Esophagus muscularis mucosa (tissue), 4 donors: ENCODE data around the gene DNAJC17. TPM values are rescaled to one million over a fixed set of nuclear protein-coding genes. Genes with fewer than 3 reads are reported as not detected.

ENCODE experiments used
- DNase-seq: peaks from one replicate; pipeline ENCODE4 v3.0.0-alpha.2; 2017; ENCODE audit errors: extremely low spot score
- H3K27ac ChIP-seq, 4 donors: fragments of 200-600 bp; sonication (generic); replicated peaks in 1 of 4; 1 replicate in 3 of 4; 2 replicates in 1 of 4; pipeline ENCODE4 v1.5.1; 2016 to 2019; ENCODE audit warnings: mild to moderate bottlenecking in 1 of 4
- H3K27me3 ChIP-seq, 4 donors: fragments of 200-600 bp; sonication (generic); one replicate each; pipeline versions ENCODE4 v1.5.1 to v1.6.0; 2016 to 2019
- H3K36me3 ChIP-seq, 4 donors: fragments of 200-600 bp; sonication (generic); one replicate each; pipeline ENCODE4 v1.5.1; 2016 to 2019
- H3K4me1 ChIP-seq, 4 donors: fragments of 200-600 bp; sonication (generic); one replicate each; pipeline ENCODE4 v1.5.1; 2016 to 2019
- H3K4me3 ChIP-seq, 4 donors: fragments of 200-600 bp; sonication (generic); 1 replicate in 2 of 4; 2 replicates in 2 of 4; pipeline ENCODE4 v1.5.1; 2016 to 2019; ENCODE audit warnings: mild to moderate bottlenecking in 4 of 4, moderate library complexity in 1 of 4
- H3K9me3 ChIP-seq, 4 donors: fragments of 200-600 bp; sonication (generic); 1 replicate in 3 of 4; 2 replicates in 1 of 4; pipeline ENCODE4 v1.5.1; 2016 to 2019
- EP300 ChIP-seq: sonication (generic); formaldehyde crosslinking; IDR thresholded peaks from one replicate; pipeline ENCODE4 v1.6.1; 2017; ENCODE audit warnings: antibody characterized with exemption
- POLR2A ChIP-seq: fragments of 450-650 bp; IDR thresholded peaks from one replicate; pipeline ENCODE4 v1.6.1; 2017; ENCODE audit warnings: antibody characterized with exemption, moderate library complexity, mild to moderate bottlenecking, low read depth
- POLR2AphosphoS5 ChIP-seq, 2 donors: sonication (generic); formaldehyde crosslinking; IDR thresholded peaks; one replicate each; pipeline ENCODE4 v1.6.1; 2017; ENCODE audit warnings: antibody characterized with exemption in 2 of 2
- WGBS: methylation state at CpG from one replicate; pipeline ENCODE4 v1.1.5; 2018; 5-methylcytosine and 5-hydroxymethylcytosine counted together
- intact Hi-C: fragments of 100-400 bp; cut with DNase I; formaldehyde crosslinking; loops from one replicate; pipeline ENCODE4 v1.15.1; 2023
- total RNA-seq, 4 donors: library from RNA; depleted of rRNA; stranded (reverse); fragments of >200 nt; gene quantifications; one replicate each; pipeline versions ENCODE4 v1.1.0 to v1.2.1, GENCODE V29; 2016
- TF ChIP-seq, protein P1 (sequence below), 3 experiments: fragments of 200-600 bp in 2 of 3; fragments of 450-650 bp in 1 of 3; sonication (generic) in 2 of 3; IDR thresholded peaks; one replicate each; pipeline ENCODE4 v1.5.1; 2017 to 2019; ENCODE audit warnings: antibody characterized with exemption in 3 of 3, mild to moderate bottlenecking in 2 of 3, moderate library complexity in 1 of 3

DNAJC17 gene
- total RNA-seq, 4 donors from 2014 or later, result 10.0 to 23.8 (median 13.9) TPM

DNA sequence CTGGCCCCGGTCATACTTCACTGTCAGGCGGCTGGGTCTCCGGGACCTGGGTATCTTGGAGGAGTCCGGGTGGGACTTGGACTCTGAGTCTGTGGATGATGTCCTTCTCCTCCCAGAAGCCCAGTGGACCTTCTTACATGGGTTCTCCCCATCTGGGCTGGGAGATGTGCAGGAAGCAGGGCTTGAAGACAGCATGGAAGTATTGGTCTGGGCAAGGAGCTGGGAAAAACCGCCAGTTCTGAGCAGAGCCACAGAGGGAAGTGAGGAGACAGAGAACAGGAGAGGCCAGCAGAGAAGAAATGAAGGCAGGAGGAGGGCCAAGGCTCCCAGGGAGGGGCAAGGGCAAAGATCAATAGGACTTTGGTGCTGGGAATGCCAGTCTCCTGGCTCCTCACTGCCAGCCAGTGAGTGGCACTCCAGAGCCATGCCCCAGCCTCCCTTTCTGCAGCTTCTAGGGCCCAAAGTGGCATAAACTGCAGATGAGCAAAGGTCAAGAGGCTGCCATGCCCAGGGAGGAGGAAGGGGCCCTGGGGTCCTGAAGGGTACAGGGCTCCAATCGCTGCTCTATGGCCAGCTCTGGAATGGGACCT lies 21.3 kb upstream of the DNAJC17 start, which contains the start of gene PPP1R14D:
PPP1R14D (minus strand) TSS at position 262 of the 590 bp plus-strand sequence; CDS start at position 195, 67 bp downstream.
- no peaks in the 10 kb centered on the region for H3K9me3 ChIP-seq
- no peaks in the 10 kb centered on the region for H3K4me1 ChIP-seq
- no peak within 1 kb of the TSS for H3K27ac ChIP-seq
- H3K27me3 ChIP-seq, result peaks cover 0 to 9% (median 0%) of the 10 kb centered on the region in 4 donors
- intact Hi-C loops, result no loop called here
- no peak for TF ChIP-seq POLR2AphosphoS5 (IDR thresholded peaks at IDR 0.05)
- no peak for TF ChIP-seq POLR2A
- TF ChIP-seq, protein P1, sequence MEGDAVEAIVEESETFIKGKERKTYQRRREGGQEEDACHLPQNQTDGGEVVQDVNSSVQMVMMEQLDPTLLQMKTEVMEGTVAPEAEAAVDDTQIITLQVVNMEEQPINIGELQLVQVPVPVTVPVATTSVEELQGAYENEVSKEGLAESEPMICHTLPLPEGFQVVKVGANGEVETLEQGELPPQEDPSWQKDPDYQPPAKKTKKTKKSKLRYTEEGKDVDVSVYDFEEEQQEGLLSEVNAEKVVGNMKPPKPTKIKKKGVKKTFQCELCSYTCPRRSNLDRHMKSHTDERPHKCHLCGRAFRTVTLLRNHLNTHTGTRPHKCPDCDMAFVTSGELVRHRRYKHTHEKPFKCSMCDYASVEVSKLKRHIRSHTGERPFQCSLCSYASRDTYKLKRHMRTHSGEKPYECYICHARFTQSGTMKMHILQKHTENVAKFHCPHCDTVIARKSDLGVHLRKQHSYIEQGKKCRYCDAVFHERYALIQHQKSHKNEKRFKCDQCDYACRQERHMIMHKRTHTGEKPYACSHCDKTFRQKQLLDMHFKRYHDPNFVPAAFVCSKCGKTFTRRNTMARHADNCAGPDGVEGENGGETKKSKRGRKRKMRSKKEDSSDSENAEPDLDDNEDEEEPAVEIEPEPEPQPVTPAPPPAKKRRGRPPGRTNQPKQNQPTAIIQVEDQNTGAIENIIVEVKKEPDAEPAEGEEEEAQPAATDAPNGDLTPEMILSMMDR (IDR thresholded peaks at IDR 0.05), result no peak
- no peak for TF ChIP-seq EP300
- no peak for DNase-seq
- H3K4me3 ChIP-seq, result no peak within 1 kb of the TSS
- no peaks in the 10 kb centered on the region for H3K36me3 ChIP-seq
- 78% methylated on average over 2 of the region's 6 CpGs for WGBS

DNA sequence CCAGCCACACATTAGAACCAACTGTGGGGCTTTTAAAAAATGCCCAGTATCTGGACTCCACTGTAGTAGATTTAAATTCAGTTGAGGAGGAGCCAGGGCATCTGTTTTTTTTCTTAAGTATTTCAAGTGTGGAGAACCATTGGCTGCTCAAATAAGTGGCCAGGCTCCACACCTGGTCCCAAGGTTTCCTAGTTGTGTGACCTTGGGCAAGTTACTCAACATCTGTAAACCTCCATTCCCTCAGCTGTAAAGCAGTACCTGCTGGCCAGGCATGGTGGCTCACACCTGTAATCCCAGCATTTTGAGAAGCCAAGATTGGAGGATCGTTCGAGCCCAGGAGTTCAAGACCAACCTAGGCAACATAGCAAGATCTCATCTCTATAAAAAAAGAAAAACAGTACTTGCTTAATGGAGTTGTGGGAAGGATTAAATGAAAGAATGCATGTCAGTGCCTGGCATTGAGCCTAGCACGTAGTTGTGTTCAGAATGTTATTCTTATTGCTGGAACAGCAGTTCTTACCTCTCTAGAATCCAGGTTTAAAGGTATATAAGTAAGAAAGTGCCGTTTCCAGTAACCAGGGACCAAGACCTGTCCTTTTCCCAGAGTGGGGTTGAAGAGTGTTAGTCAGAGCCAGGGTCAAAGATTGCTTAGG lies 19.3 kb upstream of the DNAJC17 start:
- intact Hi-C loops, result no loop called here
- TF ChIP-seq POLR2AphosphoS5 (IDR thresholded peaks at IDR 0.05) (no peak), EP300 (no peak), POLR2A (no peak)
- TF ChIP-seq, protein P1 (IDR thresholded peaks at IDR 0.05), result no peak
- WGBS, result 63% methylated on average over 4 of the region's 4 CpGs
- DNase-seq, result no peak
- Histone ChIP-seq H3K4me1 (no peaks in the 10 kb centered on the region), H3K4me3 (no peak overlapping the region), H3K27me3 (peaks cover 0 to 9% (median 0%) of the 10 kb centered on the region in 4 donors), H3K27ac (no peak overlapping the region), H3K36me3 (no peaks in the 10 kb centered on the region), H3K9me3 (no peaks in the 10 kb centered on the region)

DNA sequence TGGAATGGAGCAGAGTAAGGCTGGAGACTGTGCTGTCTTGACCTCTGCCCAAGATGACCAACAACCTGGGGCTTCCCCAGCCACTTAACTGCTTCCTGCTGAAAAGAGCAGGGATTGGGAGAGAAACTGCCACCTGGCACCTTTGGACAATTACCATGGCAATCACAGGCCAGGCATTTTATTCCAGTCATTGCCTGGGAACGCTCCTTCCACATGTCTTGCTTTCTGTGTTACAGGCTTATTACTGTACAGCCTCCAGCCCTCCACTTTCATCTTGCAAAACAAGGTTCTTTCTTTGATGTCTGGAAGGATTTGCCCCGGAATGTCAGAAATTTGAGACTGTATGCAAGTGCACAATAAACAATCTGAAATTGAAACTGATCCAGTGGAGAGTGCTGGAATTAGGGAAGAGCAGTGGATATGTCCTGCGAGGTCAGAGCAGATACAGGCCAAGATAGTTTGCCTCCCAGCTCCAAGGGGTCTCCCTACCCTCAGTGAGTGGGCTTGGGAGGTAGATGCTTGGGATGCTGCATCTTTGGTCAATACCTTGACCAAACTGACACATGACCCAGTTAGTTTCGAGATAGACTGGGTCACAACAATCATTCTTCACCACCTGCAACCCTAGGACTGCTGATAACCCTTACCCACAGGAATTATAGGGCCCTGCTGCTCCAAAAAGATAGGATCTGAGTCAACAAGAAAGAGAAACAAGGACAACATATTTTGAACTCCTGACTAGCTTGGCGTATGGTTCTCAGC lies 18.6 kb upstream of the DNAJC17 start:
- Histone ChIP-seq H3K27me3 (peaks cover 0 to 9% (median 0%) of the 10 kb centered on the region in 4 donors), H3K4me3 (no peak overlapping the region), H3K4me1 (no peaks in the 10 kb centered on the region), H3K9me3 (no peaks in the 10 kb centered on the region), H3K27ac (no peak overlapping the region), H3K36me3 (no peaks in the 10 kb centered on the region)
- intact Hi-C loops, result no loop called here
- 72% methylated on average over 3 of the region's 5 CpGs for WGBS
- TF ChIP-seq POLR2A (no peak), EP300 (no peak), POLR2AphosphoS5 (IDR thresholded peaks at IDR 0.05) (no peak)
- TF ChIP-seq, protein P1 (IDR thresholded peaks at IDR 0.05), result no peak
- DNase-seq, result no peak

DNA sequence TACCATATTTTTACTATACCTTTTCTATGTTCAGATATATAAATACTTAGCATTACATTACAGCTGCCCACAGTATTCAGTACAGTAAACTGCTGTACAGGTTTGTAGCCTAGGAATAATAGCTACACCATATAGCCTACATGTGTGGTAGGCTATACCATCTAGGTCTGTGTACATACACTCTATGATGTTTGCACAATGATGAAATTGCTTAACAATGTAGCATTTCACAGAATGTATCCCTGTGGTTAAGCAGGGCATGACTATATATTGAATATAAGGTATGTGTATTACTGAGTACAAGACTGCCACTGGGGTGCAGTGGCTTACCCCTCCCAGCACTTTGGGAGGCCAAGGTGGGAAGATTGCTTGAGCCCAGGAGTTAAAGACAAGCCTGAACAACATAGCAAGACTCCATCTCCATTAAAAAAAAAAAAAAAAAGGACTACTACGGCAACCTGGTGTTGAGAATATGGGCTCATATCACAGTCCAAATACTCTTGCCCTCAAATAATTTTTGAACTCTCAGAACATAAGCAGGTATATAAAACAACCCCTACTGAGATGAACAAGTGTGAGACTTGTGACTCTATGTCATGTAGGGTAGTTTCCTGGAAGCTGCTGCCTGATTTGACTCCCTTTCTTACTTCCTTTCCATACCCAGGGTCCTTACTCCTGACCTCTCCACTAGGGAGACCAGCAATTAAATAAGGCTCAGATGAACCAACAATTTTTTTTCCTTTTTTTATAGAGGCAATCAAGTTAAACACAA lies 16.5 kb upstream of the DNAJC17 start:
- no peak for DNase-seq
- Histone ChIP-seq H3K27ac (no peak overlapping the region), H3K36me3 (no peaks in the 10 kb centered on the region), H3K9me3 (no peaks in the 10 kb centered on the region), H3K4me3 (no peak overlapping the region), H3K4me1 (no peaks in the 10 kb centered on the region), H3K27me3 (peaks cover 0 to 9% (median 0%) of the 10 kb centered on the region in 4 donors)
- intact Hi-C loops, result no loop called here
- TF ChIP-seq, protein P1 (IDR thresholded peaks at IDR 0.05), result no peak
- TF ChIP-seq POLR2A, result no peak
- TF ChIP-seq EP300, result no peak
- no peak for TF ChIP-seq POLR2AphosphoS5 (IDR thresholded peaks at IDR 0.05)
- 91% methylated on average over 1 of the region's 1 CpG for WGBS
